Kidney epithelial cell (primary cell): ENCODE data around the gene SLC6A11. TPM values are rescaled to one million over a fixed set of nuclear protein-coding genes. Genes with fewer than 3 reads are reported as not detected.

ENCODE experiments used
- DNase-seq: peaks from one replicate; pipeline ENCODE4 v3.0.0-alpha.2; 2010; ENCODE audit warnings: low read depth
- H3K27me3 ChIP-seq: 2 replicates; pipeline ENCODE4 v1.6.0; 2011; ENCODE audit warnings: low read length; ENCODE audit not compliant: control insufficient read depth, insufficient read depth
- H3K36me3 ChIP-seq: 2 replicates; pipeline ENCODE4 v1.5.1; 2011; ENCODE audit warnings: low read length; ENCODE audit not compliant: control insufficient read depth, insufficient read depth
- H3K4me3 ChIP-seq: 2 replicates; pipeline ENCODE4 v1.5.1; 2011; ENCODE audit warnings: low read depth, mild to moderate bottlenecking, control low read depth, low read length
- total RNA-seq: library from RNA; depleted of rRNA; stranded (reverse); fragments of >200 nt; gene quantifications from 2 replicates; pipeline ENCODE4 v1.2.3, GENCODE V29; 2015
- TF ChIP-seq, protein P1 (sequence below): IDR thresholded peaks from 2 replicates; pipeline ENCODE4 v1.5.1; 2011; ENCODE audit warnings: mild to moderate bottlenecking, moderate library complexity, low read length, control low read depth, inconsistent platforms; ENCODE audit not compliant: insufficient read depth, poor library complexity, severe bottlenecking

The SLC6A11 gene
- total RNA-seq, 1 donor from 2014 or later = 0.04 TPM

DNA sequence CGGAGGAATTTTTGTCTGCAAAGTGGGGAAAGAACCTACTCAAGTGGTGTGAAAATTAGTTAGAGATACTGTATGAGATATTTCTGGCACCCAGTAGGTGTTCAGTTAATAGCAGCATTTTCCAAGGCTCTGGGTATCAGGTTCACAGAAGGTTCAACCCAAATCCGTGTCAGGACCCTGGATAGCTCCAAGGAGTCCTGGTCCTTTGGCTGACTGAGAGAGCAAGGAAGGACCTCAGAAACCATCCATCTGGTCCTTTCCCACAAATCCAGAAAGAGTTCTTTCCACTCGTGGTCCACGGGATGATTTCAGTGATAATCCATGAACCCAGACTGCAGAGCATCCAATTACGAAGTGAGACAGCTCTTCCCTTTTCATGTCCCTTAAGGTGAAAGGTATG is 51.4 kb downstream of the SLC6A11 start:
- TF ChIP-seq, protein P1, sequence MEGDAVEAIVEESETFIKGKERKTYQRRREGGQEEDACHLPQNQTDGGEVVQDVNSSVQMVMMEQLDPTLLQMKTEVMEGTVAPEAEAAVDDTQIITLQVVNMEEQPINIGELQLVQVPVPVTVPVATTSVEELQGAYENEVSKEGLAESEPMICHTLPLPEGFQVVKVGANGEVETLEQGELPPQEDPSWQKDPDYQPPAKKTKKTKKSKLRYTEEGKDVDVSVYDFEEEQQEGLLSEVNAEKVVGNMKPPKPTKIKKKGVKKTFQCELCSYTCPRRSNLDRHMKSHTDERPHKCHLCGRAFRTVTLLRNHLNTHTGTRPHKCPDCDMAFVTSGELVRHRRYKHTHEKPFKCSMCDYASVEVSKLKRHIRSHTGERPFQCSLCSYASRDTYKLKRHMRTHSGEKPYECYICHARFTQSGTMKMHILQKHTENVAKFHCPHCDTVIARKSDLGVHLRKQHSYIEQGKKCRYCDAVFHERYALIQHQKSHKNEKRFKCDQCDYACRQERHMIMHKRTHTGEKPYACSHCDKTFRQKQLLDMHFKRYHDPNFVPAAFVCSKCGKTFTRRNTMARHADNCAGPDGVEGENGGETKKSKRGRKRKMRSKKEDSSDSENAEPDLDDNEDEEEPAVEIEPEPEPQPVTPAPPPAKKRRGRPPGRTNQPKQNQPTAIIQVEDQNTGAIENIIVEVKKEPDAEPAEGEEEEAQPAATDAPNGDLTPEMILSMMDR = no peak
- no peak for DNase-seq
- H3K4me3 ChIP-seq = no peak overlapping the region

DNA sequence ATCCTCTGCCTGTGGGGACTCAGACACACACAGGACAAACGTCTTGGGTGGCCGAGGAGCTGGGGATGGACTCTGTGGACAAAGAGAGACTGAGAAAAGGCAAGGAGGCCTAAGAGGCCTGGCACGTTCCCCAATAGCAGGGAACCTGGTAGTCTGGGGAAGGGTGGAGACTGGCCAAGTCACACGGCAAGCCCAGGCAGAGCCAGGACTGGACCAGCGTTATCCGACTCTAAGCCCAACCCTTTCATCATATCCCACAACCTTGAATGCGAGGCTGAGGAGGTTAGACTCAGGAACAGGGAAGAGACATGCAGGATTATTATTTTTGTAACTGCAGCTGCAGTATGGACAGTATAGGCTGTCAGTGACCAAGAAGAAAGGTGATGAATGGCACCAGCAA is 53.4 kb downstream of the SLC6A11 start:
- Histone ChIP-seq H3K4me3 (no peak overlapping the region), H3K27me3 (no peaks in the 10 kb centered on the region), H3K36me3 (no peaks in the 10 kb centered on the region)
- TF ChIP-seq, protein P1 = no peak
- no peak for DNase-seq

More for the DNA sequence above, 51.4 kb downstream of the SLC6A11 start:
- Histone ChIP-seq H3K36me3 (no peaks in the 10 kb centered on the region), H3K27me3 (no peaks in the 10 kb centered on the region)

DNA sequence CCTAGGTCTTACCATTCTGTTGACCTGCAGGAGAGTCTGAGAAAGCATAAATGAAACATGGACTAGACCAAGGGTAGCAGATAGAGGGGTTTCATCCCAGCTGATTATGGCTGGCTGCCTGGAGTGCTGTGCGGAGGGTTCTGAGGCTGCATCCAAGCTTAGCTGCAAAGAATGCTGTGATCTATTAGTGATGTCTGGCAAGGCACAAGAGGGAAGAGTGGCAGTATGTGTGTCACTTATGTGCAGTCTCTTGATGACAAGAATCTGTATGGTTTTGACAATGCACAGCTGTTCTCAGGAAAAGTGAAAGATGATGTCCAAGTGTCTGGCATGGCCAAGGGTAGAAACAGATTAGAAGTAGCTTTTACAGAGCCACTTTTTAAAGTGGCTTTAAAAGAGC is 54.3 kb downstream of the SLC6A11 start:
- Histone ChIP-seq H3K27me3 (no peaks in the 10 kb centered on the region), H3K36me3 (no peaks in the 10 kb centered on the region), H3K4me3 (no peak overlapping the region)
- TF ChIP-seq, protein P1 = no peak
- DNase-seq = no peak

GRCh38 chr3:10873415-10873814 is 57.4 kb downstream of the SLC6A11 start:
- H3K4me3 ChIP-seq = no peak overlapping the region
- TF ChIP-seq, protein P1 = no peak
- no peak for DNase-seq
- no peaks in the 10 kb centered on the region for H3K36me3 ChIP-seq
- no peaks in the 10 kb centered on the region for H3K27me3 ChIP-seq

GRCh38 chr3:10875914-10876313 is 59.9 kb downstream of the SLC6A11 start:
- no peak for DNase-seq
- Histone ChIP-seq H3K4me3 (no peak overlapping the region), H3K36me3 (no peaks in the 10 kb centered on the region), H3K27me3 (no peaks in the 10 kb centered on the region)
- TF ChIP-seq, protein P1 = no peak

- no peaks in the 10 kb centered on the region for H3K36me3 ChIP-seq
- H3K27me3 ChIP-seq = no peaks in the 10 kb centered on the region
- H3K4me3 ChIP-seq = no peak overlapping the region
- TF ChIP-seq, protein P1 = no peak
- DNase-seq = no peak
Measured at GRCh38 chr3:10876661-10877060, 60.6 kb downstream of the SLC6A11 start.
